Stimulated activated CD4-positive, alpha-beta T cell treated with anti-CD3 and anti-CD28 coated beads, Interleukin-15, amount 100 ng/mL, for 24 hours (primary cell): ENCODE measurements around the gene GRAMD2A.

ENCODE experiments used
- DNase-seq: peaks from one replicate; pipeline ENCODE4 v3.0.0-alpha.2; 2020

GRAMD2A gene

GRCh38 chr15:72197460-72198355, at the start of gene GRAMD2A:
GRAMD2A (minus strand) TSS chr15:72197787.
- peak; percentile 65 for DNase-seq

GRCh38 chr15:72242775-72243370, 45.3 kb upstream of the GRAMD2A start:
- DNase-seq: no peak

- DNase-seq: no peak
Observed at GRCh38 chr15:72239652-72240051, 42.1 kb upstream of the GRAMD2A start.

- no peak for DNase-seq
Observed at GRCh38 chr15:72238586-72238985, 41.0 kb upstream of the GRAMD2A start.

GRCh38 chr15:72237853-72238224, 40.3 kb upstream of the GRAMD2A start:
- DNase-seq: no peak

- DNase-seq: peak; percentile 88
Observed at GRCh38 chr15:72237029-72237852, 39.7 kb upstream of the GRAMD2A start.

- DNase-seq: no peak
Observed at GRCh38 chr15:72236381-72237003, 38.9 kb upstream of the GRAMD2A start.

GRCh38 chr15:72235298-72235697, 37.7 kb upstream of the GRAMD2A start:
- DNase-seq: no peak

- no peak for DNase-seq
Observed at GRCh38 chr15:72233769-72234168, 36.2 kb upstream of the GRAMD2A start.

- DNase-seq: peak; percentile 63
Observed at GRCh38 chr15:72231833-72232478, 34.4 kb upstream of the GRAMD2A start.

GRCh38 chr15:72231066-72231832, 33.7 kb upstream of the GRAMD2A start, which contains the start of gene PKM:
PKM (minus strand) TSS chr15:72231190; CDS start chr15:72219097, 12,093 bp downstream.
- DNase-seq: peak; percentile 99

- peak; percentile 98 for DNase-seq
Observed at GRCh38 chr15:72230197-72231065, 32.8 kb upstream of the GRAMD2A start.

GRCh38 chr15:72229947-72230196, 32.3 kb upstream of the GRAMD2A start:
- DNase-seq: no peak

- DNase-seq: peak; percentile 53
Observed at GRCh38 chr15:72229076-72229946, 31.7 kb upstream of the GRAMD2A start.

GRCh38 chr15:72227720-72228119, 30.1 kb upstream of the GRAMD2A start:
- DNase-seq: peak; percentile 16

GRCh38 chr15:72227192-72227586, 29.6 kb upstream of the GRAMD2A start:
- DNase-seq: peak; percentile 67

GRCh38 chr15:72223278-72223677, 25.7 kb upstream of the GRAMD2A start:
- DNase-seq: no peak

GRCh38 chr15:72222393-72222792, 24.8 kb upstream of the GRAMD2A start:
- no peak for DNase-seq

GRCh38 chr15:72220687-72221086, 23.1 kb upstream of the GRAMD2A start:
- DNase-seq: no peak

GRCh38 chr15:72217216-72217615, 19.6 kb upstream of the GRAMD2A start:
- DNase-seq: no peak
